ENCODE measurements around the gene PGBD1. TPM values are rescaled to one million over a fixed set of nuclear protein-coding genes. Genes with fewer than 3 reads are reported as not detected.

The PGBD1 gene
- total and polyA plus RNA-seq, 2 donors (not counting 1 experiment from before 2014, with no cell fraction given) = 0.55 to 2.4 TPM

DNA sequence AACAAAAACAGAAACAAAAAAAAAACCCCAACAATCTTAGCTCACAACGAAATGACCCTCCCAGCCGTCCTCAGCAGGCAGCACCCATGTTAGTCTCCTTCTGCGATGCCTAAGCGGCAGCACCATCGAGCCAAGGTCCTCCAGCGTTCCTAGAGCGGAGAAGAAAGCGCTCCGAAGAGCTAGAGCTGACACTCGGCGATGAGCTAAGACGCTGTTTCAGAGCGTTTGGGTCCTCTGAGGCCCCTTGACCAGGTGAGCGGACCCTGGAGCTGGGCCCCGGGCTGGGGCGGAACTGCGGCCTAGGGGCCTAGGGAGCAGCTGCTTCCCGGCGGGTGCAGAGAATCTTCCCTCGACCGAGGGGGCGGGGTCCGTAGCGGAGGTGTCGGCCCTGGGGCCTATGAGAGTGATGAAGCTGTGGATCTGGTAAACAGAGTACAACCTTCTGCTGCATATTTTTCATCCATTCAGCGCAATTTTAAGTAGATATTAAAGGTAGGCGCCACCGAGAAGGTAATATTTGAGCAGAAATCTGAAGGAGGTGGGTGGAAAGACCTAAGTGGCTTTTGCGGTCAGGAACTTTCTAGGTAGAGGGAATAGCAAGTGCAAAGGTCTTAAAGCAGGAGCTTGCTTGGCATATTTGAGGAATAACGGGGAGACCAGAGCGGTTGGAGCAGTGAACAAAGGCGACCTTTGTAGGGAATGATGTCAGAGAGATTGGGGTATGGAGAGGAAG, 14.2 kb upstream of the PGBD1 start, which contains the start of gene ZSCAN26:
Gene ZSCAN26, plus strand, starts transcription at position 182 of the 733 bp plus-strand sequence. CDS start 4,777 bp downstream, outside the sequence.
- H3K27ac ChIP-seq (ENCODE audit: low read length in 2 of 2) = peak within 1 kb of the TSS; percentile 66 to 77
- intact Hi-C loops (cut with micrococcal nuclease) = loop anchor here (1.0 to 5.0 kb wide), 10 partner anchors 15 to 880 kb away; partner anchors contain the start of genes ZKSCAN3, ZKSCAN4, ZNF165 and ZNF391
- CTCF ChIA-PET = interaction anchor here (0.7 to 3.0 kb wide), 9 partner anchors 14 to 470 kb away, joined by 3 to 24 read pairs (median 4); partner anchors contain the start of genes PGBD1, ZKSCAN3, ZKSCAN4 and ZSCAN31
- H3K4me2 ChIP-seq (replicated peaks; ENCODE audit: low read depth, low read length, poor library complexity, severe bottlenecking) = peak within 1 kb of the TSS; percentile 84
- peaks cover 0 to 3% (median 0%) of the 10 kb centered on the region in 4 experiments for H3K27me3 ChIP-seq (replicated peaks in 1 of 4; ENCODE audit: control extremely low read depth in 1 of 4, control insufficient read depth in 3 of 4, insufficient read depth in 4 of 4, low read length in 3 of 4)
- peak; percentile 96 for ATAC-seq (ENCODE audit: low read depth)
- peak within 1 kb of the TSS; percentile 62 to 100 (median 72) for H3K4me3 ChIP-seq (ENCODE audit: control extremely low read depth in 1 of 5, extremely low read depth in 1 of 5, insufficient read depth in 1 of 5, low read depth in 2 of 5, low read length in 4 of 5)
- H3K36me3 ChIP-seq (replicated peaks in 1 of 2; ENCODE audit: control extremely low read depth in 1 of 2, control insufficient read depth in 1 of 2, extremely low read depth in 1 of 2, insufficient read depth in 2 of 2, low read length in 1 of 2) = peaks cover 0 to 6% of the 10 kb centered on the region in 2 experiments
- Mint-ChIP-seq H3K4me3 (no peak within 1 kb of the TSS), H3K27ac (no peak within 1 kb of the TSS), H3K4me1 (peaks cover 10% of the 10 kb centered on the region), H3K9me3 (ENCODE audit: insufficient read depth) (no peaks in the 10 kb centered on the region), H3K27me3 (no peaks in the 10 kb centered on the region)
- no peaks in the 10 kb centered on the region for H3K9me3 ChIP-seq (ENCODE audit: control extremely low read depth in 1 of 3, control insufficient read depth in 2 of 3, insufficient read depth in 1 of 3, low read length in 2 of 3)
- POLR2A ChIA-PET = interaction anchor here (0.5 to 2.1 kb wide), 8 partner anchors 15 to 894 kb away, joined by 3 to 12 read pairs (median 4); partner anchors contain the start of genes ZKSCAN4, ZKSCAN8, ZSCAN12 and ZSCAN31
- peak within 1 kb of the TSS; percentile 89 for H3K9ac ChIP-seq (ENCODE audit: low read length)
- DNase-seq = peak; percentile 95
- under 1% methylated on average over 26 of the region's 32 CpGs for WGBS (ENCODE audit: insufficient coverage)
- peak within 1 kb of the TSS; percentile 94 for H2AFZ ChIP-seq (ENCODE audit: insufficient read depth, low read depth, low read length, poor library complexity, severe bottlenecking)
- no peaks in the 10 kb centered on the region for H4K20me1 ChIP-seq (ENCODE audit: control insufficient read depth, insufficient read depth, low read length, poor library complexity, severe bottlenecking)
- peaks cover 10 to 18% of the 10 kb centered on the region in 2 donors for H3K4me1 ChIP-seq (ENCODE audit: control insufficient read depth in 2 of 2, insufficient read depth in 2 of 2, low read length in 2 of 2)
- H3K79me2 ChIP-seq (ENCODE audit: control insufficient read depth, insufficient read depth, low read length) = peaks cover 24% of the 10 kb centered on the region
- TF ChIP-seq EZH2 (IDR thresholded peaks at IDR 0.05; ENCODE audit: borderline replicate concordance, insufficient read depth, low read depth, low read length, poor library complexity, severe bottlenecking) (no peak), CTCF (IDR thresholded peaks at IDR 0.05) (no peak)

Measured in B cell (primary cell).